Activated effector memory CD4-positive, alpha-beta T cell treated with Interleukin-2 at 50 U/mL for 16 hours (primary cell): ENCODE results near the gene DPP9.

Source experiments
- DNase-seq: peaks from one replicate; pipeline ENCODE4 v3.0.0-alpha.2; 2020

The DPP9 gene

DNA sequence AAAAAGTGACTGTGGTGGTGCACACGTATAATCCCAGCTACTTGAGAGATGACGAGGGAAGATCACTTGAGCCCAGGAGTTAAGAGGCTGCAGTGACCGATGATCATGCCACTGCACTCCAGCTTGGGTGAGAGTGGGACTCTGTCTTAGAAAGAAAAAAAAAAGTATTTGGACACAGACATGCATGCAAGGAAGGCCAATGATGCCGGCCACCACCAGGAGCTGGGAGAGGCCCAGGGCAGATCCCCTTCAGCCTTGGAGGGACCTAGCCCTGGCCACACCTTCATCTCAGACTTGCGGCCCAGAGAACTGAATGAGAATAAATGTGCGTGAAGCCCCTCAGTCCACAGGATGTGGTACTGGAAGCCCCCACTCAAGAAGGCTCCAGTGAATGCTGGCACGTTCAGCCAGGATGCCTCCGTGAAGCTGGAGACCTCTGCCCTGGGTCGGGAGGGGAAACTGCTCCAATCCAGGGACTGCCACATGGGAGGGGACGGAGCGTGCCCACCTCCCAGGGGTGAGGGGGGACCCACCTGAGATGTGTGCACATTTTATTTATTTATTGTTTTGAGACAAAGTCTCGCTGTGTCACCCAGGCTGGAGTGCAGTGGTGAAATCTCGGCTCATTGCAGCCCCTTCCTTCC lies 69.7 kb downstream of the DPP9 start:
- DNase-seq = no peak

DNA sequence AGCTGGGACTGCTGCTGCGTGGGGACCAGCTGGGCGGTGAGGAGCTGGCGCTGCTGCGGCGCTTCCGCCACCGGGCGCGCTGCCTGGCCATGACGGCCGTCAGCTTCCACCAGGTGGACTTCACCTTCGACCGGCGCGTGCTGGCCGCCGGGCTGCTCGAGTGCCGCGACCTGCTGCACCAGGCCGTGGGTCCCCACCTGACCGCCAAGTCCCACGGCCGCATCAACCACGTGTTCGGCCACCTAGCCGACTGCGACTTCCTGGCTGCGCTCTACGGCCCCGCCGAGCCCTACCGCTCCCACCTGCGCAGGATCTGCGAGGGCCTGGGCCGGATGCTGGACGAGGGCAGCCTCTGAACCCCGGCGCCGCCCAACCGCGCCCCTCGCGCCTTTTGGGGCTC lies 71.6 kb downstream of the DPP9 start:
- no peak for DNase-seq

DNA sequence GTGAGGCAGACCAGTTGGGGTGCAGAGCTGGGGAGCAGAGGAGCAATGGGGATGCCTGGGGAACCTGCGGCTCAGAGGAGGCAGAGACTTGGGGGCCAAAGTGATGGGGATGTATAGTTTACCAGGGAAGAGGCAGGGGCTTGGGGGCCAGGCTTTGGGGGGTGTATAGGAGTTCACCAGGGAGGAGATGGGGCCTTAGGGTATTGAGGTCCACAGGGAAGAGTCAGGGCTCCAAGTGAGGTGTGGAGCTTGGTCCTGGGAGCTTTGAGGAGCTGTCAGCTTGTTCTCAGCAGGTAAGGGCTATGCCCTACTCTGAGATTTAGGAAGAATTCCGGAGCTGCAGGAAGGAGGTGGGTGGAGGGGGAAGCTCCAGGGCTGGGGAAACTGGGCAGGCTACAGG lies 73.5 kb downstream of the DPP9 start:
- no peak for DNase-seq

GRCh38 chr19:4649392-4650047 lies 74.1 kb downstream of the DPP9 start:
- no peak for DNase-seq

DNA sequence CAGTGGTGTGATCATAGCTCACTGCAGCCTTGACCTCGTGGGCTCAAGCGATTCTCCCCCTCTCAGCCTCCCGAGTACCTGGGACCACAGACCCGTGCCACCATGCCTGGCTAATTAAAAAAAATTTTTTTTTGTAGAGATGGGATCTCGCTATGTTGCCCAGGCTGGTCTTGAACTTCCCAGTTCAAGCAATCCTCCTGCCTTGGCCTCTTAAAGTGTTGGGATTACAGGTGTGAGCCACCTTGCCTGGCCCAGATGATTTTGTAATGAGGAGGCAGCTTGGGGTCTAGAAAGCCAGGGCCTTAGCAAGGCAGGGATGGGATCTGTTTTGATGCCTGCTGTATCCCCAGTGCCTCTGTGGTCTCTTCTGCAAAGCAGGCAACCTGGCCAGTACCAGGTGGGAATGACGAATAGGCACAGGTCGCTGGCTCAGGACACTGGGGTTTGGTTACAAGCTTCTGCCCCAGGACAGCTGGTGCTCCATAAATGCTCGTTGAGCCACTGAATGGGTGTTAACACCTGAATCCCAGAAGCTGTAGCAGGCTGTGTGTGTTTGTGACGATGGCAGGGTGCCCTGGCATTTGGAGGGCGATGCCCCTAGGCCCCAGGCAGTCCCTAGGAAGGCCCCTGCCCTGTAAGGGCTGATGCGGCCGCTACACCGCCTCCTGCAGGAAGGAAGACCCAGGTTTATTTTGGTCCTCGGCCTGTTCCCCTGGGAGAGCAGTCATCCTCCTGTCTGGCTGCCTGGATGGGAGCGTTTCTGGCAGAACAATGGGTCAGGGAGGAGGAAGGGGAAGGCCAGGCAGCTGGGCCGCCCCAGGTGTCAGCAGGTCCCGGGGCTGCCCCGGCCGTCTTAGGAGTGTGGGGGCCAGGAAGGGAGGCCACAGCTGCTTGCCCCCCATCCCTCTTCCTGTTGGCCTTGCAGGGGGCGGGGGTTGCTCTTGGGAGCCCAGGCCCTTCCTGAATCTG lies 75.7 kb downstream of the DPP9 start:
- no peak for DNase-seq

- DNase-seq = no peak
These were observed 77.9 kb downstream of the DPP9 start for GRCh38 chr19:4645718-4646117.

GRCh38 chr19:4642625-4643024 lies 81.0 kb downstream of the DPP9 start:
- no peak for DNase-seq

DNA sequence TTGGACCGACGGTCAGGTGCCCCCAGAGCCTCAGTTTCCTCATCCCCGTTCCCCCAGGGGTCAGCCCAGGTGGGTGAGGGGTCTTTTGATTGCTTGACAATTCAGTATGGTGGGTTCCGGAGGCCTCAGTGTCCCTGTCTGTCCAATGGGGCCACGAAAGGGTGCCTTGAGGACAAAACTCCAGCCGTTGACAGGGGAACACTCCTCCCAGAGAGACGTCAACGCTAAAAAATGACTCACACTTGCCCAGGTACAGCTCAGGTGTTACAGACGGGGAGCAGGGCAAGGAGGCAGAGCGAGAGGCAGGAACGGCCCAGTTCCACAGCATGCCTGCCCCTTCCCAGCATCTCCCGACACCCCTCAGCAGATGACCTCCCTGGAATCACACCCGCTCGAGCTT lies 82.5 kb downstream of the DPP9 start:
- DNase-seq = no peak

GRCh38 chr19:4640247-4641000 lies 83.2 kb downstream of the DPP9 start:
- no peak for DNase-seq

GRCh38 chr19:4639531-4640246 lies 84.0 kb downstream of the DPP9 start:
- DNase-seq = no peak

DNA sequence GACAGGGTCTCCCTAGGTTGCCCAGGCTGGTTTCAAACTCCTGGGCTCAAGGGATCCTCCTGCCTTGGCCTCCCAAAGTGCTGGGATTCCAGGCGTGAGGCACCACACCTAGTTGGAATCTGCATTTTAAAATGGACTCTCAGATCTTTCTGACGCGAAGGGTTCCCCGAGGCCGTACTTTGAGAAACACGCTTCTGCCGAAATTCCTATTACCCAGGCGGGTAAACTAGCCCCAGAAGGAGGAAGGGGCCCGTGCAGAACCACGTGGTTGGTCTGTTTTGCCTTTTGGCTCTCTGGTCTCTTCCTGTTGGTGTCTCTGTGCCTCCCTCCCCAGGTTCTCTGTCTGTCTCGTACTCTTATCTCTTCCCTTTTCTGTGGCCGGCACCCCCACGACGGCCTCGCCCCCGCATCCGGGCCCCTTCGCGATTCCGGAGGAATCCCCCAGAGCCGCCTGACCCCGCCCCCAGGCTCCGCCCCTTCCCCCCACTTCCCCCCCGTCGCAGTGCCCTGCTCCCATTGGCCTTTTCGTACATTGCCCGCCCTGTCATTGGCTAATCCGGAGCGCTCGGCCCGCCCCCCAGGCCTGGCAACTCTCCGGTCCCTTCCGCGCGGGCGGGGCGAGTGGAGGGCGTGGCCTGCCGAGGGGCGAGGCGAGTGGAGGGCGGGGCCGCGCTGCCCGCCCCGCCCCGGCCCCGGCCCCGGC lies 84.7 kb downstream of the DPP9 start, which contains the start of gene TNFAIP8L1:
Gene TNFAIP8L1, plus strand, starts transcription at position 689 of the 703 bp plus-strand sequence. CDS start 12,354 bp downstream, outside the sequence.
- peak; percentile 97 for DNase-seq

DNA sequence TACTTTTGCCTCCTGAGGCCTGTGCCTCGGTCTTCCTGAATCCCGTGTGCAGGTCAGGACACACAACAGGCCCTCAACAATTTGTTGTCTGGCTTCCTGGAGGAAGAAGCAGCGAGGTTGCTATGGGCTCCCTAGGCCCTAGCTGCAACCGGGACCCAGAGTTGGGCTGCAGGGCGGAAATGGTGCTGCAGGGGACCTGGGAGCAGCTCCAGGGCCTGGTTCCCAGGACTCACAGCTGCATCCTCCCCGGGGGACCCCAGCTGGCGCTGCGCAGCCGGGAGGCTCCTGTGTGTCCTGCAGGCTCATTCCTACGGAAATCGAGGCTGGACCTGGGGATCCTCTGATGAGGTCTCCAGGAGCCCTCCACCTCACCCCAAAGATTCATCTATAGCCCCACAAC lies 85.3 kb downstream of the DPP9 start:
- DNase-seq = no peak

DNA sequence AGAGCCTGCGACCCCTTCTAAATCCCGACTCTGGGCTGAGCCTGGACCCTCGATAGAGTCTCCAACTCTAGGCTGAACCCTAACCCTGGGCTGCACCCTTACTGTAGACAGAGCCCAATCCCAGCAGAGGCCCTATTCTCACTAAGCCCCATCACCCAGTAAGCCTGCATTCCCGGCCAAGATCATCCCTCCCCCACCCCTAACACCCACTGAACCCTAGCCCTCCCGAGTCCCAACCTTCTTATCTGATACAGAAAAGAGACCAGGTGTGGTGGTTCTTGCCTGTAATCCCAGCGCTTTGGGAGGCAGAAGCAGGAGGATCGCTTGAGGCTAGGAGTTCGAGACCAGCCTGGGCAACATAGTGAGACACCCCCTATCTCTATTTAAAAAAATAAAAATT lies 86.9 kb downstream of the DPP9 start:
- DNase-seq = no peak

- DNase-seq = peak; percentile 63
These were observed 87.4 kb downstream of the DPP9 start for GRCh38 chr19:4636151-4636717.

- DNase-seq = no peak
These were observed 87.9 kb downstream of the DPP9 start for GRCh38 chr19:4635754-4636116.

- DNase-seq = peak; percentile 23
These were observed 90.3 kb downstream of the DPP9 start for GRCh38 chr19:4633140-4633967.
